Neural crest cell (in vitro differentiated cells): ENCODE data around the gene C4BPB. TPM values are rescaled to one million over a fixed set of nuclear protein-coding genes. Genes with fewer than 3 reads are reported as not detected.

ENCODE experiments used
- DNase-seq: peaks from one replicate; pipeline ENCODE4 v3.0.0; 2021; ENCODE audit warnings: low read depth, mixed read lengths, low spot score
- H3K27ac Mint-ChIP-seq: one replicate; pipeline ENCODE4 v1.8.0; 2021; ENCODE audit warnings: mild to moderate bottlenecking, mixed read lengths; ENCODE audit not compliant: unreplicated experiment
- H3K27me3 Mint-ChIP-seq: 2 replicates; pipeline ENCODE4 v1.8.0; 2021; ENCODE audit warnings: low read depth, mild to moderate bottlenecking, mixed read lengths
- H3K36me3 Mint-ChIP-seq: 2 replicates; pipeline ENCODE4 v1.8.0; 2021; ENCODE audit warnings: low read depth, mild to moderate bottlenecking, mixed read lengths
- H3K4me1 Mint-ChIP-seq: 2 replicates; pipeline ENCODE4 v1.8.0; 2021; ENCODE audit warnings: mixed read lengths
- H3K4me3 Mint-ChIP-seq: one replicate; pipeline ENCODE4 v1.8.0; 2021; ENCODE audit warnings: mild to moderate bottlenecking, mixed read lengths
- H3K9me3 Mint-ChIP-seq: 2 replicates; pipeline ENCODE4 v1.8.0; 2021; ENCODE audit warnings: mixed read lengths
- total RNA-seq: library from RNA; stranded (reverse); gene quantifications from 2 replicates; pipeline ENCODE4 v1.2.1, GENCODE V29; 2021
- TF ChIP-seq, protein P1 (sequence below): fragments of 200-600 bp; sonication (generic); conservative IDR thresholded peaks from 2 replicates; pipeline ENCODE4 v1.5.0; 2021; ENCODE audit warnings: antibody characterized with exemption, mild to moderate bottlenecking

Gene C4BPB
- total RNA-seq, 1 donor from 2014 or later, result not detected

- Mint-ChIP-seq H3K4me1 (no peaks in the 10 kb centered on the region), H3K27me3 (no peaks in the 10 kb centered on the region), H3K4me3 (no peak overlapping the region), H3K36me3 (no peaks in the 10 kb centered on the region), H3K27ac (no peak overlapping the region), H3K9me3 (peaks cover 25% of the 10 kb centered on the region)
- TF ChIP-seq, protein P1, sequence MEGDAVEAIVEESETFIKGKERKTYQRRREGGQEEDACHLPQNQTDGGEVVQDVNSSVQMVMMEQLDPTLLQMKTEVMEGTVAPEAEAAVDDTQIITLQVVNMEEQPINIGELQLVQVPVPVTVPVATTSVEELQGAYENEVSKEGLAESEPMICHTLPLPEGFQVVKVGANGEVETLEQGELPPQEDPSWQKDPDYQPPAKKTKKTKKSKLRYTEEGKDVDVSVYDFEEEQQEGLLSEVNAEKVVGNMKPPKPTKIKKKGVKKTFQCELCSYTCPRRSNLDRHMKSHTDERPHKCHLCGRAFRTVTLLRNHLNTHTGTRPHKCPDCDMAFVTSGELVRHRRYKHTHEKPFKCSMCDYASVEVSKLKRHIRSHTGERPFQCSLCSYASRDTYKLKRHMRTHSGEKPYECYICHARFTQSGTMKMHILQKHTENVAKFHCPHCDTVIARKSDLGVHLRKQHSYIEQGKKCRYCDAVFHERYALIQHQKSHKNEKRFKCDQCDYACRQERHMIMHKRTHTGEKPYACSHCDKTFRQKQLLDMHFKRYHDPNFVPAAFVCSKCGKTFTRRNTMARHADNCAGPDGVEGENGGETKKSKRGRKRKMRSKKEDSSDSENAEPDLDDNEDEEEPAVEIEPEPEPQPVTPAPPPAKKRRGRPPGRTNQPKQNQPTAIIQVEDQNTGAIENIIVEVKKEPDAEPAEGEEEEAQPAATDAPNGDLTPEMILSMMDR, result no peak
- no peak for DNase-seq
Observed at GRCh38 chr1:207130252-207131036, 41.8 kb downstream of the C4BPB start.

- Mint-ChIP-seq H3K27me3 (no peaks in the 10 kb centered on the region), H3K27ac (peak overlapping the region; percentile 4), H3K36me3 (no peaks in the 10 kb centered on the region), H3K9me3 (peaks cover 28% of the 10 kb centered on the region), H3K4me1 (no peaks in the 10 kb centered on the region), H3K4me3 (no peak overlapping the region)
- DNase-seq, result no peak
- TF ChIP-seq, protein P1, result no peak
Observed at GRCh38 chr1:207131163-207131562, 42.5 kb downstream of the C4BPB start.

GRCh38 chr1:207134581-207134980 is 45.9 kb downstream of the C4BPB start:
- Mint-ChIP-seq H3K36me3 (no peaks in the 10 kb centered on the region), H3K9me3 (peaks cover 12% of the 10 kb centered on the region), H3K4me3 (no peak overlapping the region), H3K27me3 (no peaks in the 10 kb centered on the region), H3K27ac (no peak overlapping the region), H3K4me1 (no peaks in the 10 kb centered on the region)
- TF ChIP-seq, protein P1, result no peak
- DNase-seq, result no peak

GRCh38 chr1:207139616-207140015 is 51.0 kb downstream of the C4BPB start:
- Mint-ChIP-seq H3K36me3 (no peaks in the 10 kb centered on the region), H3K4me3 (no peak overlapping the region), H3K9me3 (peaks cover 5% of the 10 kb centered on the region), H3K27ac (no peak overlapping the region), H3K27me3 (peaks cover 2% of the 10 kb centered on the region), H3K4me1 (no peaks in the 10 kb centered on the region)
- DNase-seq, result no peak
- TF ChIP-seq, protein P1, result no peak

DNA sequence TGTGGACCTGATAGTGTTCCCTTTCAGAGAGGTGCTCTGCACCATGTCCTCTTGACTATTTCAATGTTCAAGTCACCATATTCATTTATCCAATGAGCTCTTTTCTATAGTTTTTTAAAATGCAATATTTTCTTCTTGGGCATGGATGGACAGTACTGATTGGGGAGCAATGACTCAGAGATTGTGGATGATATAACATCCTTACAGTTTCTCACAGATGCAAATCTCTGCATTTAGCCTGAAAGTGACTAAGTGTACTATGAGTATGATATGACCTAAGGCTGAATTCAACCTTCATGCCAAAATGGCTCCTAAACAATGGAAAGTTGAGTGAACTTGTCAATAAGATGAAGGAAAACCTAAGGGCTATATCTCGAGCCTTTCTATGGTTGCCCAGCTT is 51.9 kb downstream of the C4BPB start:
- Mint-ChIP-seq H3K36me3 (no peaks in the 10 kb centered on the region), H3K27me3 (peaks cover 2% of the 10 kb centered on the region), H3K27ac (no peak overlapping the region), H3K9me3 (peaks cover 5% of the 10 kb centered on the region), H3K4me3 (no peak overlapping the region), H3K4me1 (no peaks in the 10 kb centered on the region)
- DNase-seq, result no peak
- TF ChIP-seq, protein P1, result no peak
